HTR-8/SVneo (cell line): ENCODE measurements around the gene INPP1.
"Not testable (repeated sequence)": the region's sequence is repeated elsewhere in the genome, so short reads cannot be mapped to it uniquely, and the experiment has no call there.

Source experiments
- DNase-seq: peaks from one replicate; pipeline ENCODE4 v3.0.0; 2011; ENCODE audit warnings: low spot score, mixed read lengths; ENCODE audit not compliant: insufficient read length
- FAIRE-seq: peaks from 2 replicates; lab custom pipeline; 2011; peaks lifted over from hg19 to GRCh38; lab: Jason Lieb, UNC

INPP1 gene

DNA sequence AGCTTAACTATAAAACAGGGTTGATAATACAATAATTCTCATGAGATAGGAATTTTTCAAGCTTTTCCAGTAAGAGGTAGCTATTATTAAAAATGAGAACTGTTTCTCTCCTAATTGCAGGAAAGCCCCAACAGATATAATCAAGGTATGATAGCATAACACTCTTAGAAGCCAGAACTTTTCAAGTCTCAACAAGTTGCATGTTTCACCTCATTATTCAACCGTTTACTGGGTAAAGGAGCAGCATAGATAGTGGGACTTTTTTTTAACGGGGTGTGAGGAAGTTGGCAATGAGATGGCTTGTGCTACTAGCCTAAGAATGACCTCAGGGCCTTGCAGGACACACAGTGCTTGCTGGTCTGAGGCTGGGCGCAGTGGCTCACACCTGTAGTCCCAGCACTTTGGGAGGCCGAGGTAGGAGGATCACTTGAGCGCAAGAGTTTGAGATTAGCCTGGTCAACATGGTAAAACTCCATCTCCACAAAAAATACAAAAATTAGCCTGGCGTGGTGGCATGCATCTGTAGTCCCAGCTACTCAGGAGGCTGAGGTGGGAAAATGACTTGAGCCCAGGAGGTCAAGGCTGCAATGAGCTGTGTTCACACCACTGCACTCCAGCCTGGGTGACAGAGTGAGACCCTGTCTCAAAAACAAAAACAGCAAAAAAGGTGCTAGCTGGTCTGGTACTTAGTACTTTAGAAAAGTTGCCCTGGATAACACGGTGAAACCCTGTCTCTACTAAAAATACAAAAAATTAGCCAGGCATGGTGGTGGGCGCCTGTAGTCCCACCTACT is 15.5 kb downstream of the INPP1 start:
- not testable (repeated sequence) for FAIRE-seq

DNA sequence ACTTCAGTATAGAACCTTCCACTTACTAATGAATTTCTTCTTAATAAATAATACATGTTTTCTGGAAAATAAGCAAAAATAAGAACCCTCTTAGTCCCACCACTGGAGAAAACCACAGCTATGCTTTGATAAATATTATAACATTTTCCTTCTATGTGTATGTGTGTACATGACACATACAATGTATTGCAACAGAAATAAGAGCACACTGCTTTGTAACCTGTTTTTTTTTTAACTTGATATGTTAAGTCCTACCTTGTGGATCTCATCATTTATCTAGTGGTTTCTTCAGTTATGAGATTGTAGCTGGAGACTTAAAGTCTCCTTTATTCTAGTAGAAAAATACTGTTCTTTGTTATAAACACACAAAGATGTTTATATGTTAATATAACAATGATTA is 17.2 kb downstream of the INPP1 start:
- FAIRE-seq: no peak
- no peak for DNase-seq

More for the DNA sequence above, 15.5 kb downstream of the INPP1 start:
- not testable (repeated sequence) for DNase-seq

DNA sequence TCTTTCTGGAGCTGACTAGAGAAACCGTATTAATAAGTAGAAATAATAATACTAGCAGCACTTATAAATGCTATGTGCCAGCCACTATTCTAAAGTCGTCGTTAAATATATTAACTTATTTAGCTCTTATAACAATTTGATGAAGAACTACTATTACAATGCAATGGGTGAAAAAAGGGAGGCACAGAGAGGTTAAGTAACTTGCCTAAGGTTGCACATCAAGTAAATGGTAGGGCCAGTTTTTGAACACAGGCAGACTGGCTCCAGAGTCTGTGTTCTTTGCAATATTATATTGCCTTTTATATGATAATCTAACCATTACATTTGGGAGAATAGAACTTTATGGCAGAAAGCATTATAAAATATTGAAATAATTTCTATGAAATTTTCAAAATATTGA is 17.6 kb downstream of the INPP1 start:
- no peak for DNase-seq
- FAIRE-seq: no peak

DNA sequence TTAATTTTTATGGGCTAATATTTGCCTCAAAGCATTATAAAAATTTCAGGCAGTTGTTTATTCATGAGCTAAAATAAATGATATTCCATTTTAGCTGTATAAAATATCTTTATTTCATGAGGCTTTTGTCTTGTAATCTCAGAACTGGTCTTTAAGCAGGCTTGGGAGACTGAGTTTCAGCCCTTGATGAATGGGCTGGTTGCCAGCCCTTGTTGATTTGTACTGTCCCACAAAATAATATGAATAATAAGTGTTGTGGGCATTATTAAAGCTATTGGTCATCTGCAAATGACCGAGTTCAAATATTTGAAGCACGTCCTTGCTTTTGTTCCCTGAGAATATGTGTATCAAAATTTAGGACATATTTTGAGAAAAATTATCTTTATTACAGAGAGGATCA is 18.2 kb downstream of the INPP1 start:
- FAIRE-seq (no peak), DNase-seq (no peak)

DNA sequence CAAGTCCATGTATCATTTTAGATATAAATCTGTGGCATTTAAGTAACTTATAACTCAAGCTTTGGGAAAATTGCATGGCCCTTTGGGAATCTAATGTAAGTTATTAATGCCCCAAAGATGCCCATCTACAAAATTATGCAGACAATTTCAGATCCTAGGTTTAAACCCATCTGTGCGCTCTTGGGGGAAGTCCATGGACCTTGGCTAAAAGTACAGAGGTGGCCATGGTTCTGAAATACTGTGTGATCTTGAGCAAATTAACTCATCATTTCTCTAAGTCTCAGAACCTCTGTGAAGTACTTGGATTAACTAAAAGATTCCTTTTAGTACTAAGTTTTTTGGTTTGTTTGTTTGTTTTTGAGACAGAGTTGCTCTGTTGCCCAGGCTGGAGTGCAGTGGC is 19.5 kb downstream of the INPP1 start:
- DNase-seq: no peak
- FAIRE-seq: no peak

DNA sequence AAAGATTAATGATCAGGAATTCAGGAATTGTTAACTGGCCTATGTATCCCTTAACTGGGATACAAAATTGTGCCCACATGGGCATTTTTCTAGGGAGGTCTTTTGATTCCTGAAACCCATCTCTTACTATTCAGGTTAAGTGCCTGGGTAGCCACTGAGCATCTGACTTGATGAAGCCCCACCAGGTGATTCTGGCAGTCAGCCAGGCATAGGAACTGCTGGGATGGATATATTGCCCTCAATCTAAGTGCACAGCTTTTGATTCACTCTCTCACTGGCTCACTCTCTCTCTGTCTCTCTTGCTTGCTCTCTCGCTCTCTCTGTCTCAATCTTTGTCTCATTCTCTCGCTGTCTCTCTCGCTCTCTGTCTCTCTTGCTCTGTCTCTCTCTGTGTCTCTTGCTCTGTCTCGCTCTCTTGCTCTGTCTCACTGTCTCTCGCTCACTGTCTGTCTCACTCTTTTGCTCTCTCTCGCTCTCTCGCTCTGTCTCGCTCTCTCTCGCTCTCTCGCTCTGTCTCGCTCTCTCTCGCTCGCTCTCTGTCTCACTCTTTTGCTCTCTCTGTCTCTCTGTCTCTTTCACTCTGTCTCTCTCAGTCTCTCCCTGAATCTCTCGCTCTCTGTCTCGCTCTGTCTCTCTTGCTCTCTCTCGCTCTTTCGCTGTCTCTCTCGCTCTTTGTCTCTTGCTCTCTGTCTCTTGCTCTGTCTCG is 22.3 kb downstream of the INPP1 start:
- FAIRE-seq: peak; percentile 57
- no peak for DNase-seq

DNA sequence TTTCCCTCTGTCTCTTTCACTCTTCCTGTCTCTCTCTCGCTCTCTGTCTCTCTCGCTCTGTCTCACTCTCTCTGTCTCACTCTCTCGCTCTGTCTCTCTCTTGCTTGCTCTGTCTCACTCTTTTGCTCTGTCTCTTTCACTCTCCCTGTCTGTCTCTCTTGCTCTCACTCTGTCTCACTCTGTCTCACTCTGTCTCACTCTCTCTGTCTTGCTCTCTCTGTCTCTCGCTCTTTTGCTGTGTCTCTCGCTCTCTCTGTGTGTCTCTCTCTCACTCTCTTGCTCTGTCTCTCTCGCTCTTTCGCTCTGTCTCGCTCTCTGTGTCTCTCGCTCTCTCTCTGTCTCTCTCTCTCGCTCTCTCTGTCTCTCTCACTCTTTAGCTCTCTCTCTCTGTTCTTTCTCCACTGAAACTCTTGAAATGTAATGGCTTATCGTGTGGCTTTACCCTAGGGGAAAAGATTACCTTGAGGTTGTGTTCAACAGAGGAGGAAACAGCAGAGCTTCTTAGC is 22.9 kb downstream of the INPP1 start:
- DNase-seq (no peak), FAIRE-seq (peak; percentile 69)

DNA sequence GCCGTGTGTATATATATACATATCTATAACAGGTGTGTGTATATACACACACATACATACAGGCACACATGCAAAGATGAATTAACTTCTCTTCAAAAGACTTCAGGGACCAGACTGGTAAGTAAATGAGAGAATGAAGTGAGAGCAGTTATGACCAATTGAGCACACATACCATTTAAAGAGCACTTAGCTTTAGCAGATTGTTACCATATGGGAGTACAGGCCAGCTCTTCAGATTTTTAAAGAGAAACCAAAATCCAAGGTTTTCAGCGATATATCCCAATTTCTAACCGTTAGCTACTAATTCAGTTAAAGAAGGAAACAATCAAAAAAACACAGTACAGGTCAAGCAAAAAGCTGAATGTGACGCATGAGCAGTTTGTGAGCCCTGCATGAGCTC is 23.7 kb downstream of the INPP1 start:
- FAIRE-seq (no peak), DNase-seq (no peak)

DNA sequence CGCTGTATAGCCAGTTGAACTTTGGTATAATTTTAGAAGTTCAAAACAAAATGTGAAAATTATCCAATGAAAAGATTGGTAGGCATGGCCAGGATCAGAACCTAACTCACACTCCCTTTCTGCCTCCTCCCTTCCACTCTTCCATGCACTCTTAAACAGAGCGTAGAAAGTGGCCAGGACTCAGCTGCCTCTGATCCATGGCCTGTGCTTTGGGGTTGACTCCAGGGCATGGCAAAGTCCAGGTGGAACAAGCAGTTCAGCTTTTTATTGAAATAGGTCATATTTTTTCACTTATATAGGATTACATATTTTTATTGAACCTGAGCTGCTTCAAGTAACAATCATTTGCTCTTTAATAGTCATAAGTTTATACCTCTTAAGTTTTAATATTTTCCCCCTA is 26.2 kb downstream of the INPP1 start:
- DNase-seq (no peak), FAIRE-seq (no peak)

DNA sequence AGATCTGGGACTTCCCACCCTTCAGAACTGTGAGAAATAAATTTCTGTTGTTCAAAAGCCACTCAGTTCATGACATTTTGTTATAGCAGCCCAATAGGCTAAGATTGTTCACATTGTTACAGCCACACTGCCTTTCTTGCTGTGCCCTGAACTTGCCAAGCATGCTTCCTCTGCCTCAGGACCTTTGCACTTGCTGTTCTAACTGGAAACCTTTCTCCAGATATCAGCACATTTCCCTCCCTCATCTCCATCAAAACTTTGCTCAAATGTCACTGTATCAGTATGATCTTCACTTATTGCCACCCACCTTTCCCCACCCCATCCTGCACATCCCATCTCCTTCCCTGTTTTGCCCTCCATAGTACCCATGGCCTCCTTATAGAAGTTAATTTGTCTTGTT is 32.7 kb downstream of the INPP1 start:
- DNase-seq: no peak

DNA sequence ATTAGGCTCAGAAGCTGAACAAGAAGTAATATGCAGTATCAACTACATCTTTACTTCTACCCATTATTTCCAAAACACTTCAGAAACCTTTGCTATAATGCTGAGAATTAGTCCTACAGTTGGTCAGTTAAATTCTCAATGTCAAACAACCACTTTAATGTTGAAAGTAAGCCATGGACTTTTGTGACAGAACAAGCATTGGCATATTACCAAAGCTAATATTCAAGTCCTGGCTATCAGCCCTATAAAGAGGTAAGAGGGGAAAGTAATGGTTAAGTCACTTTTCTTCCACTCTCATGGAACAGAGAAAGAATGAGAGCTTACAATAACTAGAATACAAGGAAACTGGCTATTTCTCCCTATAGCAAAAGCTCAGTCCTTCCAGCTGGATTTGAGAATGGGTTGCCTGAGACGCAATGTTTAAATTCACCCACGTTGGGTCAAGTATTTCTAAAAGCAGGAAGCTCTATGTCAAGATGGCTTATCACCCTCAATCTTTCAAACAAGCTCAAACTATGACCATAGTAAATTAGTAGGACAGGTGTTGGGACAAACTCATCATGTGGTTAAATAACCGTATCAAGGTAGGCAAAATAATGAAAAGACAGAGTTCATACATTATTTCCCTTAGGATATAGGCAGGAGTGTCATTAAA is 33.3 kb downstream of the INPP1 start:
- FAIRE-seq: no peak
- no peak for DNase-seq

More for the DNA sequence above, 32.7 kb downstream of the INPP1 start:
- no peak for FAIRE-seq

DNA sequence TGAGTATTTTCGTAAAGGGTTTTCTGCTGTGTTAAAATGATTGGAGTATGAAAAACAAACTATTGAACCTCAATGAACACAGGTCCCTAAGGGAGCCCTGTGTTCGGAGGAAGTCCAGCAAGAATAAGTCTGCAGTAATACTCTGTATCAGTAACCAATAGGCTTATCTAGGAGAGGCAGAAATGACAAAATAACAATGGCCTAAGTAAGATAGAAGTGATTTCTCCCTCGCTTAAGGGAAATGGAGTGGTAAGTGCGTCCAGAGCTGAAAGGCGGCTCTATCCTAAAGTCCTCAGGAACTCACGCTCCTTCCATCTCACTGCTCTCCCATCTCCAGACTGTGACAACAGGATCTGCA is 35.5 kb downstream of the INPP1 start:
- no peak for FAIRE-seq
- no peak for DNase-seq

DNA sequence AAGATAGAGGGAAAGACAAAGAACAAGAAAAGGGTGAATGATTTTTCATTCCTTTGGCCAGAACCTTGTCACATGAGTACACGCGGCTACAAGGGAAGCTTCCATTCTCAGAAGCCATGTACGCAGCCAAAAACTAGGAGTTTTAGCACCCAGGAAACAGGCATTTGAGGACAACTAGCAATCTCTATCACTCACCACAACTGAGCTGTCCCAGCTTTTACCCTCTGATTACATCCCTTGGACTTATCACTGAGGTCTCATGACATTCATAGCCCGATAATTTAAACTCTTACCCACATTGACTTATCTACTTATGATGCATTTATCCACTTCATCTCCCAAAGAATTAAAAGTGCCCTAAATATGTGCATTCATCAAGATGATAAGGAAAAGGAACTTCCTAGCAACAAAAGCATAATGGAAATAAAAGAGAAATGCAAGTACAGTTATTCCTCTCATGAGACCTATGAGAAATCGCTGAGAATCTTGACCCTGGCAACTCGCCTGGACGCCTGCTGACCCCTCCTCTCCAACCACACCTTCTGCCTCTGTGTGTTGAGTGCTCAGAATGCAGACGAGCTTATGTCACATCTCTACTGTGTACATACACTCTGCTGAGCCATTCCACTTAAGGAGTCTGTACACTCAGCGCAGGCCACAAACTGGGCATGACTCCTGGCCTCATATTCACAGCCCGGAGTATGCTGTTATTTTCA is 36.0 kb downstream of the INPP1 start:
- DNase-seq (no peak), FAIRE-seq (peak; percentile 9)

DNA sequence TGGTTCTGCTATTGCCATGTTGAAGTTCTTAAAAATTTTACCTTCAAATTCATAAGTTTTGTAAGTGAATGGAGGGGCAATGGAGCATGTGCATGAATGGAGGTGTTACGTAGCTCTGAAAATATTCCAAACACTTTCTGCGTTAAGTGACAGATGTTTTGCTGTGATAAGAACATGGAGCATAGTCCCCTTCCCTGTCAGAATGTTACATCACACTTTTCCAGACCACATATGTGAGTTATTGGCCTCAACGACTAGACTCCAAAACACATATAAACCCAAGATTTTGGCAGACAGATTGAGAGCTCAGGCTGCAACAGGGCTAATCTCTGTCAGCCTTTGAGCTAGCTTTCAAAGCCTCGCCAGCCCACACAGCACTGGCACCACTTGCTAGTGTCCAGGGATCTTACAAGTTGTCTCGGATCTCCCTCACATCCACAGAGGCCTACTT is 37.6 kb downstream of the INPP1 start:
- DNase-seq (no peak), FAIRE-seq (no peak)

DNA sequence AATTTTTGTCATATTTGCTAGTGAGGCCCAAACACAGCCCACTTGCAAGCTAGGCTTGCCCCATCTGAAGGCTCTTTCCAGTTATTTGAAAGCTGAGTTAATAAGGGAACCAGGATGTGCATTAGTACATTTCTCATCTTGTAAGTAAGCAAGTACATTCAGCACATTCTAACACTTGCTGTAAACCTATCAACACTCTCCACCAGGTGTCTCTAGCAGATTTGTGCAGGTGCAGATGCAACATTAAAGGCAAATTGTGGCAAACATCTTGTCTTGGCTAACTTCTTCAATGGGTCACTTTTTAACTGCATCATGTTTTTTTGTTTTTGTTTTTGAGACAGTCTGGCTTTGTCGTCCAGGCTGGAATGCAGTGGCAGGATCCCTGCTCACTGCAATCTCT is 39.5 kb downstream of the INPP1 start:
- DNase-seq: peak; percentile 65
- FAIRE-seq: no peak

DNA sequence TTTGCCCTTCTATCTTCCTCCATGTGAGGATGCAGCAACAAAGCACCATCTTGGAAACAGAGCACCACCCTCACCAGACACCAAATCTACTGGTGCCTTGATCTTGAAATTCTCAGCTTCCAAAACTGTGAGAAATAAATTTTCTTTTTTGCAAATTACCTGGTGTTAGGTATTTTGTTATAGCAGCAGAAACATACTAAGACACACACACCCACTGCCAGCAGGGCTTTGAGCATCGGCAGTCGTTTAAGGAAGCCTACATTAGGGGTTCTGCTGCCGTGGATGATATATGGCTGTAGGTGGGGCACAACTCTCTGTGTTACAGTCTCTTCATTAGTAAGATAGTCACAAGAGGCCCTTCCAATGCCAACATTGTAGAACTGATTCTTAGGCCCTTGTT is 44.0 kb downstream of the INPP1 start:
- no peak for FAIRE-seq
- no peak for DNase-seq

DNA sequence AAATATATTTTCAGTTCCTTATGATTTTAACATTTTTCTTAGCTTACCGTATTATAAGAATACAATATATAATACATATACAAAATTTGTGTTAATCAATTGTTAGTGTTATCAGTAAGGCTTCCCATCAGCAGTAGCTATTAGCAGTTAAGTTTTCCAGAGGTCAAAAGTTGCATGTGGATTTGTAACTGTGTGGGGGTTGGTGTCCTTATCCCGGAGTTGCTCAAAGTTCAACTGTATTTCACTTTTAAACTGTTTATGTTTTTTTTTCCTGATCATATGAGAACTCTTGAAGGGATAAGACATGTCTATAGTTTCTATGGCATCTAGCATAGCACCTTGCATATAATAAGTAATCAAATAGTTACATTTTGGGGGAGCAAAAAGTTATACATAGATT is 52.9 kb downstream of the INPP1 start:
- no peak for DNase-seq
- FAIRE-seq: no peak

DNA sequence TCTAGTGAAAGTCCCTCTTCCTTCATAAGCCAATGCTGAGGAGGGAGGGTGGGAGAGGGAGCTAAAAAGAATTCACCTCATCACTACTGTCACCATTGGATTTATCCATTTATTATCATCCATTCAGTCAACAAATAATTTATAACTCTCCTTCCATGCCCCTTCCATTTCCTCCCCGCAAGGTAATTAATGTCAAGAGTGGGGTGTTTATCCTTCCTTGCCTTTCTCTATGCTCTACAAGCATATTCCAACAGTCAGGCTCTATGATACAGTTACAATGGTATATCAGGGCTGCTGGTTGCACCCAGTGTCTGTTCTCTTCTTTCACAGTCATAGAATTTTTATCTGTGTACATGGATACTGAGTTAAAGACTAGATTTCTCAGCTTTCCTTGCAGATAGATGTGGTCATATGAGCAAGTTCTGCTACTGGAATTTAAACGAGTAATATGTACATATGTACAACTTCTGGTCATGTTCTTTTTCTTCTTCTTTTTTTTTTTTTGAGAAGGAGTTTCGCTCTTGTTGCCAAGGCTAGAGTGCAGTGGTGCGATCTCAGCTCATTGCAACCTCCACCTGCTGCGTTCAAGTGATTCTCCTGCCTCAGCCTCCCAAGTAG is 59.7 kb downstream of the INPP1 start:
- no peak for DNase-seq
- no peak for FAIRE-seq

DNA sequence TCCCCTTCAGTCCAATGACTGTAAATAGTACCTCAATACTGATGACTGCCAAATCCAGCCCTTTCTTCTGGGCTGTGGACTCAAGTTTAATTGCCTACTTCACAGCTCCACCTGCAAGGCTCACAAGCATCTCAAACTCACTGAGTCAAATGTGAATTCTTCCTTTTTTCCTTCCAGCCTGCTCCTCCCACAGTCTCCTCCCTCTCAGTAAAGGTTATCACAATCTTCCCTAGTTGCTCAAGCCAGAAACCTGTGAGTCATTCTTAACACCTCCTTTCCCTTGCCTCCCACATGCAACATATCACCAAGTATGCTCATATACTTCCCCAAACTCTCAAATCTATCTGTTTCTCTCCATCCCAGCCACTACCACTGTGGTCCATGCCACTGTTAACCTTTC is 61.1 kb downstream of the INPP1 start:
- FAIRE-seq (no peak), DNase-seq (no peak)

DNA sequence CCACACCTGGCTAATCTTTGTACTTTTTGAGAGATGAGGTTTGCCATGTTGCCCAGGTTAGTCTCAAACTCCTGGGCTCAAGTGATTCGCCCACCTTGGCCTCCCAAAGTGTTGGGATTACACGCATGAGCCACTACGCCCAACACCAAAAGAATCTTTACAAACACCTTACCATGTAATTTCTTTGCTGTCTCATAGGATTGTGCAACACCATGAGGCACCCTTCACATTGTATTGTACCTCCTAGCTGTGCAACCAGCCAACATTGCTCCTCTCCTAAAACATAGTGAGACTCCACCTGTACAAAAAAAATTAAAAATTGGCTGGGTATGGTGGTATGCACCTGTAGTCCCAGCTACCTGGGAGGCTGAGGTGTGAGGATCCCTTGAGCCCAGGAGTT is 61.7 kb downstream of the INPP1 start:
- FAIRE-seq: no peak

More for the DNA sequence above, 61.7 kb downstream of the INPP1 start:
- no peak for DNase-seq
